ENCODE data around the gene SPIRE1. TPM values are rescaled to one million over a fixed set of nuclear protein-coding genes. Genes with fewer than 3 reads are reported as not detected.
"Not testable (repeated sequence)": the region's sequence is repeated elsewhere in the genome, so short reads cannot be mapped to it uniquely, and the experiment has no call there.

The SPIRE1 gene
- total and polyA plus RNA-seq, 4 experiments from 2014 or later: 1.7 to 3.0 (median 1.8) TPM; not detected in 1

GRCh38 chr18:12637901-12638643 lies 19.8 kb downstream of the SPIRE1 start:
- Histone ChIP-seq H3K9me3 (ENCODE audit: control insufficient read depth in 1 of 2, low read length in 2 of 2) (no peaks in the 10 kb centered on the region), H3K27ac (ENCODE audit: low read depth, low read length) (no peak overlapping the region), H3K4me1 (ENCODE audit: insufficient read depth, low read length) (no peaks in the 10 kb centered on the region), H3K27me3 (ENCODE audit: insufficient read depth, low read length) (no peaks in the 10 kb centered on the region), H3K36me3 (ENCODE audit: insufficient read depth, low read length) (no peaks in the 10 kb centered on the region), H3K4me3 (ENCODE audit: low read length in 2 of 2) (no peak overlapping the region)
- intact Hi-C loops (cut with micrococcal nuclease): no loop called here
- Mint-ChIP-seq H3K4me3 (no peak overlapping the region), H3K4me1 (no peaks in the 10 kb centered on the region), H3K9me3 (peaks cover 0 to 3% (median 0%) of the 10 kb centered on the region in 8 donors), H3K36me3 (no peaks in the 10 kb centered on the region), H3K27ac (no peak overlapping the region), H3K27me3 (peaks cover under 1 to 2% of the 10 kb centered on the region in 2 donors)
- CTCF ChIA-PET (ENCODE audit: partially characterized antibody): interaction anchor here (0.6 kb wide), 1 partner anchor 243 kb away, joined by 3 read pairs; no protein-coding TSS in a partner anchor
- POLR2A ChIA-PET (ENCODE audit: partially characterized antibody): no interaction called here
- DNase-seq: no peak

- Histone ChIP-seq H3K9me3 (ENCODE audit: control insufficient read depth in 1 of 2, low read length in 2 of 2) (no peaks in the 10 kb centered on the region), H3K27ac (ENCODE audit: low read depth, low read length) (no peak overlapping the region), H3K27me3 (ENCODE audit: insufficient read depth, low read length) (no peaks in the 10 kb centered on the region), H3K4me3 (ENCODE audit: low read length in 2 of 2) (no peak overlapping the region), H3K36me3 (ENCODE audit: insufficient read depth, low read length) (no peaks in the 10 kb centered on the region), H3K4me1 (ENCODE audit: insufficient read depth, low read length) (no peaks in the 10 kb centered on the region)
- POLR2A ChIA-PET (ENCODE audit: partially characterized antibody): no interaction called here
- CTCF ChIA-PET (ENCODE audit: partially characterized antibody): no interaction called here
- DNase-seq: no peak
- H3K9me3 Mint-ChIP-seq: peaks cover 0 to 1% (median 0%) of the 10 kb centered on the region in 8 donors
- no peak overlapping the region for H3K4me3 Mint-ChIP-seq
- intact Hi-C loops (cut with micrococcal nuclease): no loop called here
- H3K4me1 Mint-ChIP-seq: no peaks in the 10 kb centered on the region
- H3K36me3 Mint-ChIP-seq: no peaks in the 10 kb centered on the region
- no peaks in the 10 kb centered on the region for H3K27me3 Mint-ChIP-seq
- H3K27ac Mint-ChIP-seq: no peak overlapping the region
These were observed 20.5 kb downstream of the SPIRE1 start for GRCh38 chr18:12637393-12637792.

GRCh38 chr18:12631831-12632477 lies 26.0 kb downstream of the SPIRE1 start:
- Mint-ChIP-seq H3K27me3 (peaks cover 2 to 5% of the 10 kb centered on the region in 2 donors), H3K9me3 (peaks cover 0 to 6% (median 0%) of the 10 kb centered on the region in 8 donors), H3K36me3 (peaks cover 0 to 1% of the 10 kb centered on the region in 2 donors), H3K4me1 (no peaks in the 10 kb centered on the region), H3K27ac (peak overlapping the region in 1 of 7 donors; percentile 35), H3K4me3 (peak overlapping the region in 1 of 8 donors; percentile 4)
- intact Hi-C loops (cut with micrococcal nuclease): no loop called here
- no peak for DNase-seq
- H3K4me3 ChIP-seq (ENCODE audit: low read length in 2 of 2): no peak overlapping the region
- H3K9me3 ChIP-seq (ENCODE audit: control insufficient read depth in 1 of 2, low read length in 2 of 2): no peaks in the 10 kb centered on the region
- no peak overlapping the region for H3K27ac ChIP-seq (ENCODE audit: low read depth, low read length)
- POLR2A ChIA-PET (ENCODE audit: partially characterized antibody): no interaction called here
- H3K36me3 ChIP-seq (ENCODE audit: insufficient read depth, low read length): no peaks in the 10 kb centered on the region
- CTCF ChIA-PET (ENCODE audit: partially characterized antibody): no interaction called here
- no peaks in the 10 kb centered on the region for H3K4me1 ChIP-seq (ENCODE audit: insufficient read depth, low read length)
- no peaks in the 10 kb centered on the region for H3K27me3 ChIP-seq (ENCODE audit: insufficient read depth, low read length)

- H3K4me3 Mint-ChIP-seq: no peak overlapping the region
- H3K4me1 ChIP-seq (ENCODE audit: insufficient read depth, low read length): no peaks in the 10 kb centered on the region
- H3K9me3 Mint-ChIP-seq: peaks cover 0 to 6% (median 0%) of the 10 kb centered on the region in 8 donors
- CTCF ChIA-PET (ENCODE audit: partially characterized antibody): no interaction called here
- peaks cover 0 to 1% of the 10 kb centered on the region in 2 donors for H3K36me3 Mint-ChIP-seq
- POLR2A ChIA-PET (ENCODE audit: partially characterized antibody): no interaction called here
- H3K4me1 Mint-ChIP-seq: no peaks in the 10 kb centered on the region
- no peak overlapping the region for H3K4me3 ChIP-seq (ENCODE audit: low read length in 2 of 2)
- peaks cover 2 to 5% of the 10 kb centered on the region in 2 donors for H3K27me3 Mint-ChIP-seq
- intact Hi-C loops (cut with micrococcal nuclease): no loop called here
- H3K27ac ChIP-seq (ENCODE audit: low read depth, low read length): no peak overlapping the region
- H3K27ac Mint-ChIP-seq: no peak overlapping the region
- no peaks in the 10 kb centered on the region for H3K9me3 ChIP-seq (ENCODE audit: control insufficient read depth in 1 of 2, low read length in 2 of 2)
- DNase-seq: no peak
- H3K27me3 ChIP-seq (ENCODE audit: insufficient read depth, low read length): no peaks in the 10 kb centered on the region
- no peaks in the 10 kb centered on the region for H3K36me3 ChIP-seq (ENCODE audit: insufficient read depth, low read length)
These were observed 27.8 kb downstream of the SPIRE1 start for GRCh38 chr18:12630136-12630535.

- H3K4me1 Mint-ChIP-seq: no peaks in the 10 kb centered on the region
- DNase-seq: no peak
- Histone ChIP-seq H3K4me1 (ENCODE audit: insufficient read depth, low read length) (no peaks in the 10 kb centered on the region), H3K27me3 (ENCODE audit: insufficient read depth, low read length) (no peaks in the 10 kb centered on the region), H3K36me3 (ENCODE audit: insufficient read depth, low read length) (no peaks in the 10 kb centered on the region), H3K27ac (ENCODE audit: low read depth, low read length) (no peak overlapping the region), H3K9me3 (ENCODE audit: control insufficient read depth in 1 of 2, low read length in 2 of 2) (no peaks in the 10 kb centered on the region), H3K4me3 (ENCODE audit: low read length in 2 of 2) (no peak overlapping the region)
- intact Hi-C loops (cut with micrococcal nuclease): no loop called here
- H3K9me3 Mint-ChIP-seq: peaks cover 0 to 6% (median 0%) of the 10 kb centered on the region in 8 donors
- peaks cover 2 to 5% of the 10 kb centered on the region in 2 donors for H3K27me3 Mint-ChIP-seq
- H3K4me3 Mint-ChIP-seq: no peak overlapping the region
- ChIA-PET CTCF (ENCODE audit: partially characterized antibody) (no interaction called here), POLR2A (ENCODE audit: partially characterized antibody) (no interaction called here)
- H3K36me3 Mint-ChIP-seq: peaks cover 0 to 1% of the 10 kb centered on the region in 2 donors
- no peak overlapping the region for H3K27ac Mint-ChIP-seq
These were observed 28.9 kb downstream of the SPIRE1 start for GRCh38 chr18:12628706-12629702.

GRCh38 chr18:12627199-12627598 lies 30.7 kb downstream of the SPIRE1 start:
- CTCF ChIA-PET (ENCODE audit: partially characterized antibody); H3K27me3 Mint-ChIP-seq; H3K36me3 Mint-ChIP-seq; H3K4me3 ChIP-seq (ENCODE audit: low read length in 2 of 2); H3K4me3 Mint-ChIP-seq; H3K9me3 ChIP-seq (ENCODE audit: control insufficient read depth in 1 of 2, low read length in 2 of 2); H3K27ac ChIP-seq (ENCODE audit: low read depth, low read length); H3K4me1 ChIP-seq (ENCODE audit: insufficient read depth, low read length); intact Hi-C loops (cut with micrococcal nuclease); H3K36me3 ChIP-seq (ENCODE audit: insufficient read depth, low read length); H3K27ac Mint-ChIP-seq; H3K9me3 Mint-ChIP-seq; DNase-seq; H3K27me3 ChIP-seq (ENCODE audit: insufficient read depth, low read length); H3K4me1 Mint-ChIP-seq; POLR2A ChIA-PET (ENCODE audit: partially characterized antibody): not testable (repeated sequence)

GRCh38 chr18:12625241-12625640 lies 32.7 kb downstream of the SPIRE1 start:
- peaks cover 0 to 1% of the 10 kb centered on the region in 2 donors for H3K36me3 Mint-ChIP-seq
- no peaks in the 10 kb centered on the region for H3K27me3 ChIP-seq (ENCODE audit: insufficient read depth, low read length)
- peaks cover 0 to 6% (median under 1%) of the 10 kb centered on the region in 8 donors for H3K9me3 Mint-ChIP-seq
- no peaks in the 10 kb centered on the region for H3K4me1 Mint-ChIP-seq
- H3K9me3 ChIP-seq (ENCODE audit: control insufficient read depth in 1 of 2, low read length in 2 of 2): no peaks in the 10 kb centered on the region
- H3K4me1 ChIP-seq (ENCODE audit: insufficient read depth, low read length): no peaks in the 10 kb centered on the region
- H3K36me3 ChIP-seq (ENCODE audit: insufficient read depth, low read length): no peaks in the 10 kb centered on the region
- H3K27ac Mint-ChIP-seq: no peak overlapping the region
- no peak overlapping the region for H3K4me3 Mint-ChIP-seq
- no peak for DNase-seq
- H3K4me3 ChIP-seq (ENCODE audit: low read length in 2 of 2): no peak overlapping the region
- ChIA-PET CTCF (ENCODE audit: partially characterized antibody) (no interaction called here), POLR2A (ENCODE audit: partially characterized antibody) (no interaction called here)
- peaks cover 2 to 6% of the 10 kb centered on the region in 2 donors for H3K27me3 Mint-ChIP-seq
- no peak overlapping the region for H3K27ac ChIP-seq (ENCODE audit: low read depth, low read length)
- intact Hi-C loops (cut with micrococcal nuclease): no loop called here

All from CD4-positive, alpha-beta memory T cell (primary cell).